Osteocyte (in vitro differentiated cells): ENCODE results near the gene ADAMTSL3. TPM values are rescaled to one million over a fixed set of nuclear protein-coding genes. Genes with fewer than 3 reads are reported as not detected.

Source experiments
- DNase-seq: peaks from one replicate; pipeline ENCODE4 v3.0.0; 2021; ENCODE audit warnings: mixed read lengths; ENCODE audit not compliant: unreplicated experiment; ENCODE audit errors: extremely low spot score
- H3K27ac Mint-ChIP-seq: one replicate; pipeline ENCODE4 v1.8.0; 2021; ENCODE audit warnings: mild to moderate bottlenecking, mixed read lengths; ENCODE audit not compliant: unreplicated experiment
- H3K27me3 Mint-ChIP-seq: one replicate; pipeline ENCODE4 v1.8.0; 2021; ENCODE audit warnings: mixed read lengths; ENCODE audit not compliant: unreplicated experiment
- H3K36me3 Mint-ChIP-seq: one replicate; pipeline ENCODE4 v1.8.0; 2021; ENCODE audit warnings: mixed read lengths; ENCODE audit not compliant: unreplicated experiment
- H3K4me1 Mint-ChIP-seq: one replicate; pipeline ENCODE4 v1.8.0; 2021; ENCODE audit warnings: mixed read lengths; ENCODE audit not compliant: unreplicated experiment
- H3K4me3 Mint-ChIP-seq: one replicate; pipeline ENCODE4 v1.8.0; 2021; ENCODE audit warnings: mild to moderate bottlenecking, moderate library complexity, mixed read lengths; ENCODE audit not compliant: unreplicated experiment
- H3K9me3 Mint-ChIP-seq: one replicate; pipeline ENCODE4 v1.8.0; 2021; ENCODE audit warnings: mixed read lengths; ENCODE audit not compliant: unreplicated experiment
- total RNA-seq: library from RNA; stranded (reverse); gene quantifications from 2 replicates; pipeline ENCODE4 v1.2.1, GENCODE V29; 2021
- TF ChIP-seq, protein P1 (sequence below): fragments of 200-600 bp; sonication (generic); IDR thresholded peaks from 2 replicates; pipeline ENCODE4 v1.5.0; 2021; ENCODE audit warnings: antibody characterized with exemption, mild to moderate bottlenecking, moderate library complexity

ADAMTSL3 gene
- total RNA-seq, 1 donor from 2014 or later, result not detected

DNA sequence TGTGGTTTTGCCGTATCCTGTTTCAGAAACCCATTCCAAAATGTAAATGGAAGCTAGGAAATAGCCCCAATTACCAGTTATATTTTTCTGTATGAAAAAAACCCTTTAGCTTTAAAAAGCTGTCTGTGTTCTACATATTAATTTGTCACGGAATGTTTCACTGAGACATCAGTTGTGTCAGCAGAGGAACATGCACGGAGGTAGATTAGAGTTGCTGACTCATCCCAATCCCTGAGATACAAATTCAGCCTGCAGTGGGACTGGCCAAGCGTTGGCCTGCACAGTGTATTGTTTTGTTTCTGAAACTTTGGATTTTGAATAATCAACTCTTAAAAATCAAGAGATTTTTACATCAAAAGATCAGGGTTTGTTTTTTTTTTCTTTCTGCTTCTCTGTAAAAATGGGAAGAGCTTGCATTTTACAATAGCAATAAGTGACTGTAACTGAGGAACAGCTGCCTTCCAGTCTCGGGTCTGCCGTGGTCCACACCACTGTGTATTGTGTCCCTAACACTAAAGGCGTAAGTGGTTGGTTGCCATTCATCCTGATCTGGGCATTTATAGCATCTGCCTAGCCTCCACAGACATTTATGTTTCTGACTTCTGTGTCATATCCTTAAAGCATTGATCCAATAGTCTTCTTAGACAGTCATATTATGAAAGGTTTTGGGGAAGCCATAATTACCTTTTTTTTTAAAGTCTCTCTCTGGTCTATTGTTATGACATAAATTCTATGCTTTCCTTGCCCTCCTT is 218.1 kb downstream of the ADAMTSL3 start:
- DNase-seq, result no peak
- Mint-ChIP-seq H3K9me3 (no peaks in the 10 kb centered on the region), H3K27me3 (no peaks in the 10 kb centered on the region), H3K27ac (no peak overlapping the region), H3K4me3 (no peak overlapping the region), H3K36me3 (no peaks in the 10 kb centered on the region), H3K4me1 (no peaks in the 10 kb centered on the region)
- TF ChIP-seq, protein P1, sequence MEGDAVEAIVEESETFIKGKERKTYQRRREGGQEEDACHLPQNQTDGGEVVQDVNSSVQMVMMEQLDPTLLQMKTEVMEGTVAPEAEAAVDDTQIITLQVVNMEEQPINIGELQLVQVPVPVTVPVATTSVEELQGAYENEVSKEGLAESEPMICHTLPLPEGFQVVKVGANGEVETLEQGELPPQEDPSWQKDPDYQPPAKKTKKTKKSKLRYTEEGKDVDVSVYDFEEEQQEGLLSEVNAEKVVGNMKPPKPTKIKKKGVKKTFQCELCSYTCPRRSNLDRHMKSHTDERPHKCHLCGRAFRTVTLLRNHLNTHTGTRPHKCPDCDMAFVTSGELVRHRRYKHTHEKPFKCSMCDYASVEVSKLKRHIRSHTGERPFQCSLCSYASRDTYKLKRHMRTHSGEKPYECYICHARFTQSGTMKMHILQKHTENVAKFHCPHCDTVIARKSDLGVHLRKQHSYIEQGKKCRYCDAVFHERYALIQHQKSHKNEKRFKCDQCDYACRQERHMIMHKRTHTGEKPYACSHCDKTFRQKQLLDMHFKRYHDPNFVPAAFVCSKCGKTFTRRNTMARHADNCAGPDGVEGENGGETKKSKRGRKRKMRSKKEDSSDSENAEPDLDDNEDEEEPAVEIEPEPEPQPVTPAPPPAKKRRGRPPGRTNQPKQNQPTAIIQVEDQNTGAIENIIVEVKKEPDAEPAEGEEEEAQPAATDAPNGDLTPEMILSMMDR, result no peak

DNA sequence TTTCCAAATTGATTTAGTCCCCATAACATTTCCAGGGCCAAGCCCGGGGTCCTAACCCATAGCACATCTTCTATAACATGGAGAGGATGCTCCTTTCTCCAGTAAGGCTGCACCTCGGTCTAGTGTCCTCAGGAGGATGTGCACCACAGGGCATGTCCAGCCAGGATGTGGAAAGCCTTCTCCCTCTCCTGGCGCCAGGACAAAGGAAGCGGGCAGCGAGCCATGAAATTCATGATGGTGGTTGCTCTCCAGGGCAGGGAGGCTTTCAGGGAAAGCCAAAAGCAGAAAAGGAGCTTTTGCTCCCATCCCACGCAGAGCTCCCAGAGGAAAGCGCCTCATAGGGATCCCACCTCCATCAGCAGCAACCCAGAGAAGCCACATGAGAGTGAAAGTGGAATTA is 220.0 kb downstream of the ADAMTSL3 start:
- Mint-ChIP-seq H3K27me3 (no peaks in the 10 kb centered on the region), H3K9me3 (no peaks in the 10 kb centered on the region), H3K27ac (no peak overlapping the region), H3K4me3 (no peak overlapping the region), H3K36me3 (no peaks in the 10 kb centered on the region), H3K4me1 (no peaks in the 10 kb centered on the region)
- TF ChIP-seq, protein P1, result no peak
- DNase-seq, result no peak

DNA sequence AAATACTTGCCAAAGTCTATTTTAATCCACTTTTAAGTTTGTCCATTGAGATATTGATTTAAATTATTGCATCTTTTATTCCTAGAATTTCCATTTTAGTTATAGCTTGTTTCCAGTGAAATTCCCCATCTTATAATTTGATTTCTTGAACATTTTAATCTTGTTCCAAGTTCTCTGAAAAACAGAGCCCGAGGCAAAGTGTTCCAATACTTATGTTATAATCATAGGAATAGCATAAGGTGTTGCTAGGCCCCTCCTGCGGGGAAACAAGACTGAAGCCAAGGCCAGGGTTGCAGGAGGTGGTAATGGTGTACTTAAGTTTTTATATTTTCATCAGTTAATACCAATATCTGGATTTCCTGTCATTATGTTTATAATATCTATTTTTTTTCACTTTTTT is 226.6 kb downstream of the ADAMTSL3 start:
- H3K4me1 Mint-ChIP-seq, result no peaks in the 10 kb centered on the region
- TF ChIP-seq, protein P1, result no peak
- no peaks in the 10 kb centered on the region for H3K27me3 Mint-ChIP-seq
- H3K36me3 Mint-ChIP-seq, result no peaks in the 10 kb centered on the region
- DNase-seq, result no peak
- H3K9me3 Mint-ChIP-seq, result no peaks in the 10 kb centered on the region
- H3K4me3 Mint-ChIP-seq, result no peak overlapping the region
- H3K27ac Mint-ChIP-seq, result no peak overlapping the region

DNA sequence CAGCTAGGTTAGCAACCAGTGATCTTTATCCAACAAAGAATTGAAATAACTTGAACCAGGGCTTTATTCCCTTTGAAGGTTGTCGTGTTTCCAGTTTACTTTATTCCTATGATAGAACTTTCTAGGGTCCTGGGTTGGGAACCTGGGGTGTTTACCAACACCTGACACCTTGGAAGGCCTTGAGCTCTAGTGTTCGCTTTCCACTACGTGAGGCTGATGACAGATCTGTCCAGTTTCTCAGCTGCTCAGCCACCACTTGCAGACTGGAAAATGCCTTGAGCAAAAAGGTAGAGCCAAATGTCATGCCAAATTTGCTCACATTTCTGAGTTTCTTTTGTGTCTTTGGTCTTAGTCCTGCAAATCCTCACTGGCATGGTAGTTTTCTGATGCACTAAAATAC is 227.2 kb downstream of the ADAMTSL3 start:
- Mint-ChIP-seq H3K9me3 (no peaks in the 10 kb centered on the region), H3K4me1 (no peaks in the 10 kb centered on the region), H3K27me3 (no peaks in the 10 kb centered on the region), H3K4me3 (no peak overlapping the region), H3K27ac (no peak overlapping the region), H3K36me3 (no peaks in the 10 kb centered on the region)
- DNase-seq, result no peak
- TF ChIP-seq, protein P1, result no peak

DNA sequence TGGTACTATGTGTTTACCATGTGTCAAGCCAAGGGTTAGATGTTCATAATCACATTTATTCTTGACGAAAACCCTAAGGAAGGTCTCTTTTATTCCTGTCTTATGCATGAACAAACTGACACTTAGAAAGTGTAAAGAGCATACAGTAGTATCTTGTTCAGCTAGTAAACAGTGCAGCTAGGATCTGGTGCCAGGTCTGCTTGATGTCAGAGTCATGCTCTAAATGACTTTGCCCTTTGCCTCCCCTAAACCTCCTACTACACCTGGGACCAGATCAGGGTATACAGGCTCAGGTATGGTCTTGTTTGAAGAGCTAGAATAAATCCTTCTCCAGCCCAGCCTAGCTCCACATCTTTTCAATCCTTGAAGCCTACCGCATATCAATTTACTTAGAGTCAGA is 232.4 kb downstream of the ADAMTSL3 start:
- no peak overlapping the region for H3K4me3 Mint-ChIP-seq
- no peaks in the 10 kb centered on the region for H3K4me1 Mint-ChIP-seq
- TF ChIP-seq, protein P1, result no peak
- no peak for DNase-seq
- no peaks in the 10 kb centered on the region for H3K9me3 Mint-ChIP-seq
- H3K36me3 Mint-ChIP-seq, result no peaks in the 10 kb centered on the region
- H3K27me3 Mint-ChIP-seq, result no peaks in the 10 kb centered on the region
- H3K27ac Mint-ChIP-seq, result no peak overlapping the region
